Measurements from ENCODE around the gene HCN1. TPM values are rescaled to one million over a fixed set of nuclear protein-coding genes. Genes with fewer than 3 reads are reported as not detected.
A peak's percentile ranks its signal among the peaks of the same experiment; 100 is the strongest.

Gene HCN1
- total RNA-seq, result not detected in 2 replicates

- Histone ChIP-seq H3K36me3 (ENCODE audit: control insufficient read depth, insufficient read depth, low read length) (no peaks in the 10 kb centered on the region), H3K4me3 (ENCODE audit: low read depth, low read length) (no peak within 1 kb of the TSS), H3K27me3 (ENCODE audit: control insufficient read depth, insufficient read depth, low read length) (peaks cover 6% of the 10 kb centered on the region)
- peak; percentile 91 for TF ChIP-seq CTCF (IDR thresholded peaks at IDR 0.05; ENCODE audit: insufficient read depth, low read length, severe bottlenecking)
- DNase-seq (ENCODE audit: low read depth) (peak; percentile 58), FAIRE-seq (no peak)
Observed at GRCh38 chr5:45696206-45696836, at the start of gene HCN1. Gene HCN1, minus strand, starts transcription at chr5:45696380.

- no peak for DNase-seq (ENCODE audit: low read depth)
- no peak for TF ChIP-seq CTCF (IDR thresholded peaks at IDR 0.05; ENCODE audit: insufficient read depth, low read length, severe bottlenecking)
- no peak for FAIRE-seq
- Histone ChIP-seq H3K27me3 (ENCODE audit: control insufficient read depth, insufficient read depth, low read length) (no peaks in the 10 kb centered on the region), H3K36me3 (ENCODE audit: control insufficient read depth, insufficient read depth, low read length) (no peaks in the 10 kb centered on the region), H3K4me3 (ENCODE audit: low read depth, low read length) (no peak overlapping the region)
Observed at GRCh38 chr5:45741110-45741509, 44.9 kb upstream of the HCN1 start.

DNA sequence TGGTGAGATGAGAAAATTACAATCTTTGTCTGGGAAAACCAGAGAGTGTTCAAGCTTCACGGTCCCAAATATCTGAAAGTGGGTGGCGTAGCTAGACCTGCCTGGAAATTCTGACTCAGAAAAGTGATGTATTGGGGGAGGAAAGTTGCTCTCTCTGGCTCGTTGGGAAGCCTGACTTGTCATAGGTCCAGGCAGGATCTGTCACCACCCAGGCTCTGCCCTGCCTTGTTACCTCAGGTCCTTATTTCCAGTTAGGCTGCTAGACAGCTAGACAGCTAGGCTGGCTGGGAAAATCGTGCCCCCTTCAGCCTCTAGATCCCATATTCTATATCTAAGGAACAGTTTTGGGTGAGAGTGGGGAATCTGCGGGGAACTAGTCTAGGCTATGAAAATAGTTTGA is 41.0 kb upstream of the HCN1 start:
- no peaks in the 10 kb centered on the region for H3K27me3 ChIP-seq (ENCODE audit: control insufficient read depth, insufficient read depth, low read length)
- DNase-seq (ENCODE audit: low read depth), result no peak
- no peak overlapping the region for H3K4me3 ChIP-seq (ENCODE audit: low read depth, low read length)
- TF ChIP-seq CTCF (IDR thresholded peaks at IDR 0.05; ENCODE audit: insufficient read depth, low read length, severe bottlenecking), result no peak
- H3K36me3 ChIP-seq (ENCODE audit: control insufficient read depth, insufficient read depth, low read length), result no peaks in the 10 kb centered on the region
- no peak for FAIRE-seq

- H3K4me3 ChIP-seq (ENCODE audit: low read depth, low read length), result no peak overlapping the region
- no peaks in the 10 kb centered on the region for H3K27me3 ChIP-seq (ENCODE audit: control insufficient read depth, insufficient read depth, low read length)
- H3K36me3 ChIP-seq (ENCODE audit: control insufficient read depth, insufficient read depth, low read length), result no peaks in the 10 kb centered on the region
- no peak for FAIRE-seq
- DNase-seq (ENCODE audit: low read depth), result no peak
- no peak for TF ChIP-seq CTCF (IDR thresholded peaks at IDR 0.05; ENCODE audit: insufficient read depth, low read length, severe bottlenecking)
Observed at GRCh38 chr5:45725537-45725936, 29.4 kb upstream of the HCN1 start.

DNA sequence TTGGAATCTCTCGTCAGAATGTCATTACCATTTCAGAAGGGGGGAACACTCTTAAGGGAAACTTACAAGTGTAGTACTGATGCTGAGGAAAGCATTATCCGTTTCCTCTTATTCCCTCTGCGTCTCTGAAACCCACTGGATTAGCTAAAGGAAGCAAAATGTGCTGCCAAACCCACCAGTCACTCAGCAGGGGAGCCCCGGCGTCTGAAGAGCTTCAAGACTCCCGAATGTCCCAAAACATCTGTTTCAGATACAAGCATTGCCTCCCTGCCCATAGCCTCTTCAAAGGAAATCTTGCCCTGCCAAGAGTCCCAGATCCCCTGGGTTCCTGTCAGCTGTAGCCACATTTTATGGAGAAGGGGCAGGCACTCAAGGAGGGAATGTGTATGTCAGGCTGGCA is 1.0 kb upstream of the HCN1 start:
- no peak for FAIRE-seq
- peaks cover 6% of the 10 kb centered on the region for H3K27me3 ChIP-seq (ENCODE audit: control insufficient read depth, insufficient read depth, low read length)
- H3K4me3 ChIP-seq (ENCODE audit: low read depth, low read length), result no peak overlapping the region
- TF ChIP-seq CTCF (IDR thresholded peaks at IDR 0.05; ENCODE audit: insufficient read depth, low read length, severe bottlenecking), result no peak
- H3K36me3 ChIP-seq (ENCODE audit: control insufficient read depth, insufficient read depth, low read length), result no peaks in the 10 kb centered on the region
- DNase-seq (ENCODE audit: low read depth), result no peak

GRCh38 chr5:45695804-45696156 is 400 bp downstream of the HCN1 start:
- H3K4me3 ChIP-seq (ENCODE audit: low read depth, low read length), result no peak overlapping the region
- FAIRE-seq, result no peak
- no peak for DNase-seq (ENCODE audit: low read depth)

More at GRCh38 chr5:45695804-45696156, 400 bp downstream of the HCN1 start:
- no peak for TF ChIP-seq CTCF (IDR thresholded peaks at IDR 0.05; ENCODE audit: insufficient read depth, low read length, severe bottlenecking)
- H3K36me3 ChIP-seq (ENCODE audit: control insufficient read depth, insufficient read depth, low read length), result no peaks in the 10 kb centered on the region
- H3K27me3 ChIP-seq (ENCODE audit: control insufficient read depth, insufficient read depth, low read length), result peaks cover 6% of the 10 kb centered on the region
